ENCODE data around the gene NFIA.

The NFIA gene

DNA sequence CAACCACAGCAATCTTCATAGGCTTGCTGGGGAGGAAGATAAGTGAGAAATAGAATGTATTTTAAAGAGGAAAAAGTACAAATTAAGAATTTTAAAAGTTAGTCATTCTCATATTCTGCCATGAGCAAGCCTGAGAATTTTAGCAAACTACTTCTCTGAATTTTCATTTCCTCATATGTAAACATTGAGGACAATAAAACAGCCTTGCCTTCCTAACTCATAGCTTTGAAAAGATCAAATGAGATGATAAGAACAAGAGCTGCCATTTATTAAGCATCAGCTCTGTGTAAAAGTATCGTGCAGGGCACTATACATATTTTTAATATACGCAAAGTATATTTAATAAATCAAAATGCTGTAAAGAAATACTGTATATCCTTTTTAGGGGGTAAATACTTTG lies 286.0 kb downstream of the NFIA start:
- Histone ChIP-seq H3K4me3 (ENCODE audit: low read length) (no peak overlapping the region), H3K9me3 (ENCODE audit: low read length) (no peaks in the 10 kb centered on the region), H3K4me1 (ENCODE audit: insufficient read depth, low read length) (no peaks in the 10 kb centered on the region), H2AFZ (ENCODE audit: low read depth, low read length) (no peak overlapping the region), H3K27me3 (ENCODE audit: insufficient read depth, low read length) (no peaks in the 10 kb centered on the region), H3K36me3 (ENCODE audit: insufficient read depth, low read length) (no peaks in the 10 kb centered on the region)

DNA sequence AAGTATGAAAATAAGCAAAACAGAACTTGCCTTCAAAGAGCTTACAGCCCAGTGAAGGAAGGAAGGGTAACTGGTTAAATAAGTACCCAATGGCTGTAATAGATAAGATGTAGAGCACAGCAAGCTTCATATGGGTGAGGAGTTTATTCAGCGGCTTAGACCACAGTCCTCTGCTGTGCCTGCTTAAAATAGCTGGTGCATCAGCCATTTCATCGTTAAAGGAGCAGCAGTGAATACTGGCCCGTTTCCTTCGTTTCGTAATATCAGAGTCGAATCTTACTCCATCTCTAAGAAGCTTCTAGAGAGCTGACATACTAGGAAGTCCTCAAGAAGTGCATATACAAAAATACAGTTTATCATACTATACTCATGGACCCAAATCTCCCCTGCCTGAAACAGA lies 286.5 kb downstream of the NFIA start:
- Histone ChIP-seq H3K27me3 (ENCODE audit: insufficient read depth, low read length) (no peaks in the 10 kb centered on the region), H2AFZ (ENCODE audit: low read depth, low read length) (no peak overlapping the region), H3K36me3 (ENCODE audit: insufficient read depth, low read length) (no peaks in the 10 kb centered on the region), H3K4me3 (ENCODE audit: low read length) (no peak overlapping the region), H3K9me3 (ENCODE audit: low read length) (no peaks in the 10 kb centered on the region), H3K4me1 (ENCODE audit: insufficient read depth, low read length) (no peaks in the 10 kb centered on the region)

DNA sequence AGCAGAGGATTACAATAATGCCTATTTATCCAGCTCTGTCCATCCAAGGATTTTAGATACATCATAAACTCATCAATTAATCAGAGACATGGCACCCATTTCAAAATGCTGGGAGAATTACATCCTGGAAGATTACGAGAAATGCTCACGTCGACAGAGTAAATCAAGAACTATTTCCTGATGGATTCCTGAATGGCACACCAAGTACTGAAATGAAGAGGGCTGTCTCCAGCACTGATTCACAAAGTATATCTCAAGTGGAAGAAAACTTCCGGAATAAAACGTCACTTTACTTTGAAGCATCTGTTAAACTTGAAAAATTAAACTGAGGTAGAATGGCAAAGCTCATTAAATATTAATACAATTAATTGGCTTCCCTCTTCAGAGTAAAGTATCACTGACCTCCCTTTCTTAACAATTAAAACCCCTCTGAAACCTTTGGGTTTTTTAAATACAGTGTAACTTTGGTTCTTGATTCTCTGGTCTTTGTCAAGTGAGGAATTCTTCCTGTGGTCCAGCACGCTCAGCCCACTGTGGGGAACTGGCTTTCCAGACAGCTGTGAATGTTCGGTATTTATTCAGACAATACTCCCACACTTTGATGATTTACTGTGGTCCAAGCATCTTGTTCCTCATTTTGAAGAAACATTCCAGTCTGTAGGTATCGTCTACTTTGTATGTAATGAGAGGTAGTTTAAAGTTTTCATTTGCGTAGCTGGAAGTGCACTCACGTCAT lies 288.0 kb downstream of the NFIA start:
- H3K9me3 ChIP-seq (ENCODE audit: low read length), result no peaks in the 10 kb centered on the region
- no peaks in the 10 kb centered on the region for H3K4me1 ChIP-seq (ENCODE audit: insufficient read depth, low read length)
- H2AFZ ChIP-seq (ENCODE audit: low read depth, low read length), result no peak overlapping the region
- no peak overlapping the region for H3K4me3 ChIP-seq (ENCODE audit: low read length)
- no peaks in the 10 kb centered on the region for H3K27me3 ChIP-seq (ENCODE audit: insufficient read depth, low read length)
- no peaks in the 10 kb centered on the region for H3K36me3 ChIP-seq (ENCODE audit: insufficient read depth, low read length)

DNA sequence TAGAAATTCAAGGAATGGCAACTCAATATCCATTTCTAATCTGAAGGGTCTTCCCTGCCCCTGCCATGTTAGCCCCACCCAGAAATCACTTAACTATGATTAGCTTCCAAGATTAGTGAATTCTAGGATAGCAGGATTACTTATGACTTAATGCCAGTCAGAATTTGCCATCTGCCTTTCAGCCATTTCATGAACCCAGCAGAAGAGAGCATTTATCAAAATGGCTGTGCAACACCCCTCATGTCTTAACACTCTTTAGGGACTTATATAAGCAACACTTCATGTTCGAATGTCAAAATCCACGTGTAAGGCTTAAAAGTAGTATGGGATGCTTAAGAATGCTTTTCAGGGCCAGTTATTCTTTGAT lies 288.5 kb downstream of the NFIA start:
- no peaks in the 10 kb centered on the region for H3K36me3 ChIP-seq (ENCODE audit: insufficient read depth, low read length)
- no peaks in the 10 kb centered on the region for H3K9me3 ChIP-seq (ENCODE audit: low read length)
- H3K4me3 ChIP-seq (ENCODE audit: low read length), result no peak overlapping the region
- H3K4me1 ChIP-seq (ENCODE audit: insufficient read depth, low read length), result no peaks in the 10 kb centered on the region
- H2AFZ ChIP-seq (ENCODE audit: low read depth, low read length), result no peak overlapping the region
- no peaks in the 10 kb centered on the region for H3K27me3 ChIP-seq (ENCODE audit: insufficient read depth, low read length)

DNA sequence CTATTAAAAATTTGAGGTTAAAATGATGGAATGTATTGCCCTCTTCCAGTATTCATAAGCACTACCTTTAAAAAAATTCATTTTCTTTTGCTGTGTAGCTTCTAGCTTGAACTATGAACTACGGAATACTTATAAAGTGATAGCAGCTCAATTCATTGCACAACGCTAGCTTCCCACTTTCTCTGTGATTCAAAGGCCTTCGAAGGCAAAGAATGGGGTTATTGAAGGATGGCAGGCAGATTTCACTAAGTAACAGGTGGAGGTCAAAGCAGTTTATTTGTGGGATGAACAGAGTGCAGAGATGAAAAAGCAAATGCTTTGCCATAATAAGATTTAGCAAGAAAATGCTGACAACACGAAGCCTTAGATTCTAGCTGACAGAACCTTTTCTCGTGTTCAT lies 290.6 kb downstream of the NFIA start:
- H3K36me3 ChIP-seq (ENCODE audit: insufficient read depth, low read length), result no peaks in the 10 kb centered on the region
- H3K4me3 ChIP-seq (ENCODE audit: low read length), result no peak overlapping the region
- no peaks in the 10 kb centered on the region for H3K27me3 ChIP-seq (ENCODE audit: insufficient read depth, low read length)
- no peaks in the 10 kb centered on the region for H3K9me3 ChIP-seq (ENCODE audit: low read length)
- H2AFZ ChIP-seq (ENCODE audit: low read depth, low read length), result no peak overlapping the region
- H3K4me1 ChIP-seq (ENCODE audit: insufficient read depth, low read length), result no peaks in the 10 kb centered on the region

DNA sequence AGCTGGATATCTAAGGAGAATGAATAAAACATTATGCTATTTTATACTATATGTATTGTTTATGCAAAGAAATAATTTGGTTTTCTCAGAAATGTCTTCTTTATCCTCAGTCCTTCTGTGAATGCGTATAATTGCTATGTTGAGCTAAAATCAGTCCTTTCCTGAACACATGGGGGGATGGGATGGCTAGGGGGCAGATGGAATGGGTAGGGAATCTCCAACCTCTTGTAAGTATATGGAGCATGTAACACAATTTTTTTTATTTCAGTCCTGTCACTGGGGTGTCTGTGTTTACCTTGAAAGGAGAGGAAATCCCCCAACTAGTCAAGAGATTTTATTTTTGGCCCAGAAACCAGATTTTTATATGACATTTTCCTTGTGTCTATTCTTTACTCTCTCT lies 291.8 kb downstream of the NFIA start:
- H3K4me1 ChIP-seq (ENCODE audit: insufficient read depth, low read length), result no peaks in the 10 kb centered on the region
- no peaks in the 10 kb centered on the region for H3K36me3 ChIP-seq (ENCODE audit: insufficient read depth, low read length)
- H3K27me3 ChIP-seq (ENCODE audit: insufficient read depth, low read length), result no peaks in the 10 kb centered on the region
- no peak overlapping the region for H3K4me3 ChIP-seq (ENCODE audit: low read length)
- no peak overlapping the region for H2AFZ ChIP-seq (ENCODE audit: low read depth, low read length)
- no peaks in the 10 kb centered on the region for H3K9me3 ChIP-seq (ENCODE audit: low read length)

DNA sequence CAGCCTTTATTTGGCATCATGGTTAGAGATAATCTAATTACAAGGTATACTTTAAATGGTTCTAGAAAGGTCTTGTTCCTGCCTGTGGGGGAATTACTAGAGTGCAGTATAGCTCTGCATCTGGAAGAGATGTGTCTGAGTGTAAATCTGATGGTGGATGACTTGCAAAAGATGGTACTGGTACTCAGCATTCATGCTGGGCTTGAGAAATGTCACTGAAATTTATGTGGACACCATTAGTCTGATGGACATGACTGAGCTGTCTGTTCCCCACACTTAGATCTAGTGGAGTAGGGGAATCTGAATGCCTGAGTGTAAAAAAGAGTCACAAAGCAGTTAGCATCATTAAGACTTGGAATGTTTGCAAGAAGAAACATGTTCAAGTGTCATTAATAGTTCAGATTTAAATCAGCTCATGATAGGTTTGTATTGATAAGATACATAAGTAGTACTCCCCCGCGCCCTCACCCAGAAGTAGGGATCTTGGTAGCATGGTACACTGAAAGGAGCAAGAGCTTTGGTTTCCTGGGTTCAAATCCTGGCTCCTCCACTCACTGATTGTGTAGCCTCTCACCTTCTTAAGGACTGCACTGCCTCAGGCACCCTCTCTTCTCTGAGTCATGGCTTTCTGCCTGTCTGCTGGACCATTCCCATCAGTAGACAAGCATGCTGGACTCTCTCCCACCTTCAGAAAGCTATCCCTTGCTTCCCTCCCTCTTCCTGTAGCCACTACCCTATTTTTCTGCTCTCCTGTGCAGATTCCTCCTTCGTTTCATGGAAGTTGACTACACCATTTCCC lies 292.9 kb downstream of the NFIA start:
- Histone ChIP-seq H3K4me3 (ENCODE audit: low read length) (no peak overlapping the region), H3K4me1 (ENCODE audit: insufficient read depth, low read length) (no peaks in the 10 kb centered on the region), H3K9me3 (ENCODE audit: low read length) (no peaks in the 10 kb centered on the region), H2AFZ (ENCODE audit: low read depth, low read length) (no peak overlapping the region), H3K27me3 (ENCODE audit: insufficient read depth, low read length) (no peaks in the 10 kb centered on the region), H3K36me3 (ENCODE audit: insufficient read depth, low read length) (no peaks in the 10 kb centered on the region)

DNA sequence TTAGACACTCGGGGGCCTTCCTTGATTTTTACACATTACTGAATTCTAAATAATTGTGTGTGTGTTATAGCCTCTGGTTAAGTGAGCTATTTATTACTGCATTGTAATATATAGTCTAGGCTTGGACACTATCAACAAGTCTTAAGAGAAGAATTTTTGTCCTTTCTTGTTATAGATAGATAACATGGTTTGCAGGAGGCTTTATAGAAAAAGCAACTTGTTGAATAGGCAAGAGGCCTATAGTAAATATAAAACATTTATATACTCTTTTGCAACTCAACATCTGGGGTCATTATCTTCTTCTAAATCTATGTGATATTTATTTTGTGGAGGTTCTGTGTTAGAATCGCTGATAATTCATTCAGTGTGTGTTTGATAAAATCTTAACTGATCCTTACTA lies 293.8 kb downstream of the NFIA start:
- H3K27me3 ChIP-seq (ENCODE audit: insufficient read depth, low read length), result no peaks in the 10 kb centered on the region
- no peaks in the 10 kb centered on the region for H3K4me1 ChIP-seq (ENCODE audit: insufficient read depth, low read length)
- no peak overlapping the region for H3K4me3 ChIP-seq (ENCODE audit: low read length)
- no peaks in the 10 kb centered on the region for H3K36me3 ChIP-seq (ENCODE audit: insufficient read depth, low read length)
- H2AFZ ChIP-seq (ENCODE audit: low read depth, low read length), result no peak overlapping the region
- no peaks in the 10 kb centered on the region for H3K9me3 ChIP-seq (ENCODE audit: low read length)

DNA sequence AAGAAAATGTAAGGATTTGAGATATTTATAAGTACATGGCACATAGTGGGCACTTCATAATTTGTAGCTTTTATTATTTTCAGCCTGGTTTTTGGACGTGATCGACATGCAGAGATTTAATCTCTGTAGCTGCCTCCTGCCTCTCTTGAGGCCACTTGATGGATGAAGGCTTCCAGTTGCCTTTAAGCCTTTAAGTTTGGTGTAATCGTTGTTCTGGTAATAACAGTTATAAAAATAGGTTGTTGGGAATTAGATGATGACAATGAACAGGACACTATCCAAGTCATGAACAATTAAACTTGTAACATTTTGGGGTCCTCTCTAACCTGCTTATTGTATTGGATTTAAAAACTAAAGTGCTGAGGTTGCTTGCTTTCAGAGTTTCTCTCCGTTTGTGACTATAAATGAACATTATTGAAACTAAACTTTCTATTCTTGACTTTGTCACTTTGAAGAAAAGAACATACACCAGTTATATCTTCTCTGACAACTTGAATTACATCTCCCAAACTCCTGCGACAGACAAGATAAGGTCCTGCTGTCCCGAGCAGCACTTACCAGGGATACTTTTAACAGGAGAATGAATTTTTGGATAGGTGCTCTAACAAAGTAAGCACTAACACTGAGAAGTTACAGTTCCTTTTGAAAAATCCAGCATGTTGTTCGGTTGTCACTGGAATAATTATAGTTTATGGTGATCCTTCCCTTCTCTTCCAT lies 295.0 kb downstream of the NFIA start:
- Histone ChIP-seq H3K9me3 (ENCODE audit: low read length) (no peaks in the 10 kb centered on the region), H3K36me3 (ENCODE audit: insufficient read depth, low read length) (no peaks in the 10 kb centered on the region), H3K4me3 (ENCODE audit: low read length) (no peak overlapping the region), H3K4me1 (ENCODE audit: insufficient read depth, low read length) (no peaks in the 10 kb centered on the region), H3K27me3 (ENCODE audit: insufficient read depth, low read length) (no peaks in the 10 kb centered on the region), H2AFZ (ENCODE audit: low read depth, low read length) (no peak overlapping the region)

DNA sequence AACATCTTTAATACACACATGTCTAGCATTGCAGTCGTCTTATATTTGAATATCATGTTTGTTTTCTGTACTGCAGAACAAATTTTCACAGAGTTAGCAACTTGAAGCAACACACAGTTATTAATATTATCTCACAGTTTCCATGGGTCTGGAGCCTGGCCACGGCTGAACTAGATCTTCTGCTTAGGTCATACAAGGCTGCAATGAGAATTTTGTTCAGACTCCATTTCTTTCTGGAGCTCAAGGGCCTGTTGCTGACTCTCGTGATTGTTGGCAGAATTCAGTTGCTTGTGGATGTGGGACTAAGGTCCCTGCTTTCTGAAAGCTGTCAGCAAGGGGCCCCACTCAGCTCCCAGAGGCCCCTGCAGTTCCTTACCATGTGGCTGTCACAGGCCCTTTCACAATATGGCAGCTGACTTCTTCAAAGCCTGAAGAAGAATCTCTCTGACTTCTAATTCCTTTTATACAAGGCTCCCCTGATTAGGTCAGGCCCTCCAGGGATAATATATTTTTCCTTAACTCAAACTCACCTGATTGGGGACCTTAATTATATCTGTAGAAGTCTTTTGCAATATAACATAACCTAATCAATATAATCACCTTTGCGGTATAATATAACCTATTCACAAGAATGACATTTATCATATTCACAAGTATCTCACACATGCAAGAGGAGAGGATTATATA lies 296.3 kb downstream of the NFIA start:
- Histone ChIP-seq H3K4me1 (ENCODE audit: insufficient read depth, low read length) (no peaks in the 10 kb centered on the region), H3K9me3 (ENCODE audit: low read length) (no peaks in the 10 kb centered on the region), H2AFZ (ENCODE audit: low read depth, low read length) (no peak overlapping the region)

DNA sequence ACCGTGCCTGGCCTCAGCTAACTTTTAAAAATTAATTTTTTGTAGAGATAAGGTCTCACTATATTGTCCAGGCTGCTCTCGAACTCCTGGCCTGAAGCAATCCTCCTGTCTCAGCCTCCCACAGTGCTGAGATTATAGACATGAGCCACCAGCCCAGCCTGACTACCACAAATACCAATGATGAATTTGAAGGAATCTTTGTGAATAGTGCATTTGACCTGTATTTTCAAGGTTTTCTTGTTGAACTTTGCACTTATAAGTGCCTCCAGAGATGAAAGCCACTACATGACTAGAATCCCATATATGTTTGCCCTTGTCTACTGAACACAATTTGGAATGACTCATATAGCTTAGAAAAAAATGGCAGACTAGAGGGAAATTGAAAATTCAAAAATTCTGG lies 297.3 kb downstream of the NFIA start:
- Histone ChIP-seq H3K9me3 (ENCODE audit: low read length) (no peaks in the 10 kb centered on the region), H2AFZ (ENCODE audit: low read depth, low read length) (no peak overlapping the region), H3K4me3 (ENCODE audit: low read length) (no peak overlapping the region), H3K4me1 (ENCODE audit: insufficient read depth, low read length) (no peaks in the 10 kb centered on the region), H3K27me3 (ENCODE audit: insufficient read depth, low read length) (no peaks in the 10 kb centered on the region), H3K36me3 (ENCODE audit: insufficient read depth, low read length) (no peaks in the 10 kb centered on the region)

More for the DNA sequence above, 296.3 kb downstream of the NFIA start:
- H3K27me3 ChIP-seq (ENCODE audit: insufficient read depth, low read length), result no peaks in the 10 kb centered on the region
- no peaks in the 10 kb centered on the region for H3K36me3 ChIP-seq (ENCODE audit: insufficient read depth, low read length)
- H3K4me3 ChIP-seq (ENCODE audit: low read length), result no peak overlapping the region

DNA sequence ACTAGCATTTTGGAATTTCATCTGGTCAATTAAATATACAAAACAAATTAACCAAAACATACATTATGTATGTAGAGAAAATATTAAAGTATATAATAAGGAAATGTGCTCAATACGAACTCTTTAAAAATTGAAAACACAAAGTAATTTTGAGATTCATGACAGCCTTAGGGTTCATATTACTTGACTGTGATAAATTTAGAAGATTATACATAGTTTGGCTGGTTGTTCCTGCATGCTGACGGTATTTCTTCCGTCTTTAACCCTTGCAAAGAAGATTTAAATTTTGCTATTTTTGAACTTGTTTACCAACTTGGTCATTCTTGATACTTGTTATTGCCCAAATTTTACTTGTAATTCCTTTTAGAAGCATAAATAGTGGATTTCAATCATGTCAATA lies 298.2 kb downstream of the NFIA start:
- H3K9me3 ChIP-seq (ENCODE audit: low read length), result no peaks in the 10 kb centered on the region
- H3K4me1 ChIP-seq (ENCODE audit: insufficient read depth, low read length), result no peaks in the 10 kb centered on the region
- H2AFZ ChIP-seq (ENCODE audit: low read depth, low read length), result no peak overlapping the region
- no peaks in the 10 kb centered on the region for H3K27me3 ChIP-seq (ENCODE audit: insufficient read depth, low read length)
- no peaks in the 10 kb centered on the region for H3K36me3 ChIP-seq (ENCODE audit: insufficient read depth, low read length)
- H3K4me3 ChIP-seq (ENCODE audit: low read length), result no peak overlapping the region

DNA sequence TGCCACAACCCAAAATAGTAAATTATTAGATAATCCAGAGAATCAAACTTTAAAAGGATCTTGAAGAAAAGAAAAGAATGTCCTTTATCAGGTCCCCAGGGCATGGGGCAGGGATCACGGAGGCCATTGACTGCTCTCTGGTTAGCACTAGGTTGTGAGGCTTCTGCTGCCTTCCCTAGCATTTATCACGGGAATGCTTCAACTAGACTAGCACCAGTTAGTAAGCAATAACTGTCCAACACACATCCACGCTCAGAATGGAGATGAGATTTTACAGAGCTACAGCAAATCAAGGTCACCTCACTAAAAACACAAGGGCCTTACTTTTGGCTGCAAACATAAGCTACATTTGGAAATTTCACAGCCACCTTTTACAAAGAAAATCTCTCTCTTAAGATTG lies 304.0 kb downstream of the NFIA start:
- no peaks in the 10 kb centered on the region for H3K9me3 ChIP-seq (ENCODE audit: low read length)
- no peak overlapping the region for H2AFZ ChIP-seq (ENCODE audit: low read depth, low read length)

More for the DNA sequence above, 304.0 kb downstream of the NFIA start:
- H3K4me3 ChIP-seq (ENCODE audit: low read length), result no peak overlapping the region
- H3K27me3 ChIP-seq (ENCODE audit: insufficient read depth, low read length), result no peaks in the 10 kb centered on the region
- H3K36me3 ChIP-seq (ENCODE audit: insufficient read depth, low read length), result no peaks in the 10 kb centered on the region
- no peaks in the 10 kb centered on the region for H3K4me1 ChIP-seq (ENCODE audit: insufficient read depth, low read length)
